ENCODE data around the gene NUTF2. TPM values are rescaled to one million over a fixed set of nuclear protein-coding genes. Genes with fewer than 3 reads are reported as not detected.

Gene NUTF2
- 151 and 190 TPM in 2 replicates for polyA plus RNA-seq (2011; rRNA removed)
- 368 and 417 TPM in 2 replicates for polyA minus RNA-seq (2011; rRNA and poly(A)+ RNA removed)

DNA sequence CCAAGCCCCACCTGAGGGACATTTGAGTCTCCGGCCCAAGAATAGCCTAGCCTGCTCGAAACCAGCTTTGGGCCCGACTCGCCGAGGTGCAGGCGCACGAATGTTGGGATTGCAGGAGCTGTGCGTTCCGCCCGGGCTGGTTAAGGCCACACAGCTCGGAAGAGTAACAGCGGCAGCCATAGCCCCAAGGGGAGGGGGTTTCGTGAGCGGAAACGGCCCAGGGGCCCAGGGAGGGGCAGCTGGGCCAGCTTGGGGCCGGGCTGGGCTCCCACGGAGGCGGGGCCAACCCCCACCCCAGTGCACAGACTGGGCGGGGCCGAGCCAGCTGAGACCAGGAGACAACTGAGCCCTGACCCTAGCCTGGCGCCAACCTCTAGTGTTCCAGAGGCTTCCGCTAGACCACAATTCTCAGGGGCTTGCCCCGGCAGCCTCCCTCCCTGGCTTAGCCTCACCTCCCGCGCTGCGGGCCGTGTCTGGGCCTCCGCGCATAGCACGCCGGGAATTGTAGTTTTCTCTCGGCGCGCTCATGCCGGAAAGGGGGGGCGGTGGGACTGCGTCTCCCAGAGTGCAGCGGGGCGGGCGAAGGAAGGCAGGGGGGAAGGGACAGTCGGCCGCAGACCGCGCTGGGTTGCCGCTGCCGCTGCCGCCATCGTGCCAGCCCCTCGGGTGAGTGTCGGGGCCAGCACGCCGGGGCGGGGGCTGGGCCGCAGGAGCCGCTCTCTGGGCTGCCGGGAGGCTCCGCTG is at the start of gene NUTF2:
Gene NUTF2, plus strand, starts transcription at position 614 of the 744 bp plus-strand sequence. CDS start 18,198 bp downstream, outside the sequence.
- POLR2A ChIA-PET = interaction anchor here (1.1 to 2.1 kb wide), 3 partner anchors 13 to 40 kb away, joined by 4 to 9 read pairs (median 5); partner anchors contain the start of genes RANBP10 and TSNAXIP1
- no peak for TF ChIP-seq CTCF (IDR thresholded peaks at IDR 0.05; ENCODE audit: low read depth, low read length)

DNA sequence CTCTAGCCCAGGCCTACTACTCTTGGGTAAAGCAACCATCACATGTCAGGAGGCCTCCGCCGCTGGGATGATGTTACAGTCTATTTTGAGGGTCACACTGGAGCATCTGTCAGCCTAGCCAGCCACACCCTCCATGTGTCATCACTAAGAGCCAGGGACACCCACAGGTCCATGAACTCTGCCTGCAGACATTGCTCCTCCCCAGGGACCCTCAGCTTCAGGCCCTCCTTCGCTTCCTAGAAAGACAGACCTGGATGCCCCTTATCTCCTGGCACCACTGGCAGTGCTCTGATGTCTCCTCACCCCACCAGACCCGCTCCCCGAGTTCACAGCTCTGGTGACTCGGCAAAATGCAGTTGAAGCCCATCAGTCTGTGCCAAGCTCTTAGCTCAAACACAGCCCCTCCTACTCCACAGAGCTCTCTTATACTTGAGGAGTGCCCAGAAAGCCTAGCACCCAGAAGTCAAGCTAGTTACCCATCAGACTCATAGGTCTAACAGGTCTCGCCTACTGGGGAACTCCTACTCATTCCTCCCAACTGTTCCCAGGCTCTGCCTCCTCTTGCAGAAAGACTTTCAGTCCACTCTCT is 46.3 kb upstream of the NUTF2 start:
- CTCF ChIA-PET = interaction anchor here (0.7 to 1.0 kb wide), 2 partner anchors 15 to 84 kb away, joined by 4 read pairs; no protein-coding TSS in a partner anchor
- no peaks in the 10 kb centered on the region for H3K9me3 ChIP-seq (ENCODE audit: control insufficient read depth, insufficient read depth, low read length)
- no peak overlapping the region for H3K4me3 ChIP-seq (ENCODE audit: low read depth, low read length)
- no peaks in the 10 kb centered on the region for H3K27me3 ChIP-seq (ENCODE audit: control insufficient read depth, insufficient read depth, low read length)
- POLR2A ChIA-PET = no interaction called here
- no peak for DNase-seq (ENCODE audit: low read depth, low spot score)
- no peak for TF ChIP-seq CTCF (IDR thresholded peaks at IDR 0.05; ENCODE audit: low read depth, low read length)
- no peak overlapping the region for H3K27ac ChIP-seq (ENCODE audit: low read depth, low read length)

More for the DNA sequence above, at the start of gene NUTF2:
- peak; percentile 70 for DNase-seq (ENCODE audit: low read depth, low spot score)
- H3K9me3 ChIP-seq (ENCODE audit: control insufficient read depth, insufficient read depth, low read length) = peaks cover 4% of the 10 kb centered on the region; the same call in 1 of the 2 replicates
- H3K27ac ChIP-seq (ENCODE audit: low read depth, low read length) = peak within 1 kb of the TSS; percentile 78
- CTCF ChIA-PET = interaction anchor here (0.6 to 1.6 kb wide), 3 partner anchors 19 to 325 kb away, joined by 3 to 4 read pairs (median 3); no protein-coding TSS in a partner anchor
- H3K27me3 ChIP-seq (ENCODE audit: control insufficient read depth, insufficient read depth, low read length) = no peaks in the 10 kb centered on the region
- H3K4me3 ChIP-seq (ENCODE audit: low read depth, low read length) = peak within 1 kb of the TSS; percentile 86

- TF ChIP-seq CTCF (IDR thresholded peaks at IDR 0.05; ENCODE audit: low read depth, low read length) = no peak
- POLR2A ChIA-PET = interaction anchor here (0.6 kb wide), 1 partner anchor 212 kb away, joined by 3 read pairs; no protein-coding TSS in a partner anchor
- DNase-seq (ENCODE audit: low read depth, low spot score) = no peak
- Histone ChIP-seq H3K9me3 (ENCODE audit: control insufficient read depth, insufficient read depth, low read length) (no peaks in the 10 kb centered on the region), H3K27me3 (ENCODE audit: control insufficient read depth, insufficient read depth, low read length) (no peaks in the 10 kb centered on the region), H3K27ac (ENCODE audit: low read depth, low read length) (no peak overlapping the region), H3K4me3 (ENCODE audit: low read depth, low read length) (no peak overlapping the region)
- CTCF ChIA-PET = interaction anchor here (0.7 to 1.0 kb wide), 2 partner anchors 15 to 83 kb away, joined by 4 read pairs; no protein-coding TSS in a partner anchor
These were observed 45.5 kb upstream of the NUTF2 start for GRCh38 chr16:67801241-67801640.

DNA sequence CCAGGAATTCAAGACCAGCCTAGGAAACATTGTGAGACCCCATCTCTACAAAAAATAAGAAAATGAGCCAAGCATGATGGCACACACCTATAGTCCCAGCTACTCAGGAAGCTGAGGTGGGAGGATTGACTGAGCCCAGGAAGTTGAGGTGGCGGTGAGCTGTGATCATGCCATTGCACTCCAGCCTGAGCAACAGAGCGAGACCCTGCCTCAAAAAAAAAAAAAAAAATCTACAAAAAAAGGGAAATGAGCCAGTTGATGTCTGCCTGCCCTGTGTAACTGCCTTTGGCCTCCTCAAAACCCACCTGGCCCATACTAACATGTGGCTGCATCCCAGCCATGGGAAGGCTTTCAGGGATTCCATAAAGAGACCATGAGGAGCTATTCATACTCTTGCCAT is 44.9 kb upstream of the NUTF2 start:
- H3K4me3 ChIP-seq (ENCODE audit: low read depth, low read length) = no peak overlapping the region
- TF ChIP-seq CTCF (IDR thresholded peaks at IDR 0.05; ENCODE audit: low read depth, low read length) = no peak
- H3K9me3 ChIP-seq (ENCODE audit: control insufficient read depth, insufficient read depth, low read length) = no peaks in the 10 kb centered on the region
- no peak overlapping the region for H3K27ac ChIP-seq (ENCODE audit: low read depth, low read length)
- DNase-seq (ENCODE audit: low read depth, low spot score) = no peak
- POLR2A ChIA-PET = interaction anchor here (0.6 kb wide), 1 partner anchor 213 kb away, joined by 3 read pairs; no protein-coding TSS in a partner anchor
- CTCF ChIA-PET = interaction anchor here (1.1 to 2.7 kb wide), 2 partner anchors 14 to 134 kb away, joined by 3 to 16 read pairs; no protein-coding TSS in a partner anchor
- H3K27me3 ChIP-seq (ENCODE audit: control insufficient read depth, insufficient read depth, low read length) = no peaks in the 10 kb centered on the region
